Measurements from ENCODE around the gene RNF135. TPM values are rescaled to one million over a fixed set of nuclear protein-coding genes. Genes with fewer than 3 reads are reported as not detected.

RNF135 gene, protein sequence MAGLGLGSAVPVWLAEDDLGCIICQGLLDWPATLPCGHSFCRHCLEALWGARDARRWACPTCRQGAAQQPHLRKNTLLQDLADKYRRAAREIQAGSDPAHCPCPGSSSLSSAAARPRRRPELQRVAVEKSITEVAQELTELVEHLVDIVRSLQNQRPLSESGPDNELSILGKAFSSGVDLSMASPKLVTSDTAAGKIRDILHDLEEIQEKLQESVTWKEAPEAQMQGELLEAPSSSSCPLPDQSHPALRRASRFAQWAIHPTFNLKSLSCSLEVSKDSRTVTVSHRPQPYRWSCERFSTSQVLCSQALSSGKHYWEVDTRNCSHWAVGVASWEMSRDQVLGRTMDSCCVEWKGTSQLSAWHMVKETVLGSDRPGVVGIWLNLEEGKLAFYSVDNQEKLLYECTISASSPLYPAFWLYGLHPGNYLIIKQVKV
- total RNA-seq (10 to 100 TPM; 26.3 to 43.6 (median 40.5) TPM), polyA plus RNA-seq (10 to 100 TPM; 20.1 to 27.4 (median 26.4) TPM)
- long read RNA-seq, donor 1, transcript RNF135-202 (5 exons, 2,892 nt), result major isoform, 5 of 25 reads
- long read RNA-seq, donor 1, partial matches to known transcripts, result 18 of 25 reads
- long read RNA-seq, donor 1, other reads (novel, unspliced or antisense), result 0 of 25 reads
- long read RNA-seq, donor 2, transcript RNF135-202 (5 exons, 2,892 nt), result major isoform, 5 of 6 reads
- long read RNA-seq, donor 2, partial matches to known transcripts, result 0 of 6 reads
- long read RNA-seq, donor 2, other reads (novel, unspliced or antisense), result 0 of 6 reads

DNA sequence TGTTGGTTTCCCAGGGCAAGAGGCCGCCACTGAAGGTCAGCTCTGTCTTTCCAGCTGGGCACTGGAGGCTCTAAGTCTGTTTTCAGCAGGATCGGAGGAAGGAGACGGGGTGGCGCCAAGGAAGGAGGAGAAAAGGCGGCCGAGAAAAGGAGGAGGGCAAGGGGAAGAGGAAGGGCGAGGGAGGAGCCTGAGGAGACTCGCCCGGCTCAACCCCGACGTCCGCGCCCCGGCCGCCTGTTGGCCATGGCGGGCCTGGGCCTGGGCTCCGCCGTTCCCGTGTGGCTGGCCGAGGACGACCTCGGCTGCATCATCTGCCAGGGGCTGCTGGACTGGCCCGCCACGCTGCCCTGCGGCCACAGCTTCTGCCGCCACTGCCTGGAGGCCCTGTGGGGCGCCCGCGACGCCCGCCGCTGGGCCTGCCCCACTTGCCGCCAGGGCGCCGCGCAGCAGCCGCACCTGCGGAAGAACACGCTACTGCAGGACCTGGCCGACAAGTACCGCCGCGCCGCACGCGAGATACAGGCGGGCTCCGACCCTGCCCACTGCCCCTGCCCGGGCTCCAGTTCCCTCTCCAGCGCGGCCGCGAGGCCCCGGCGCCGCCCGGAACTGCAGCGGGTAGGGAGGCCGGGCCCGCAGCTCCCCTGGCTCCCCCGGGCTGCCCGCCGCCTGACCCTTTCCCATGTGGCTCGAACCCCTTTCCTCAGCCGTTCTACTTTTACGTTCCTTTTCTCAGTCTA lies at the start of gene RNF135:
Gene RNF135, plus strand, starts transcription at position 209 of the 737 bp plus-strand sequence. Its CDS starts 35 bp downstream, at position 244.
- H3K36me3 ChIP-seq, result peaks cover 0 to 16% (median 0%) of the 10 kb centered on the region in 6 donors
- TF ChIP-seq, protein P1, sequence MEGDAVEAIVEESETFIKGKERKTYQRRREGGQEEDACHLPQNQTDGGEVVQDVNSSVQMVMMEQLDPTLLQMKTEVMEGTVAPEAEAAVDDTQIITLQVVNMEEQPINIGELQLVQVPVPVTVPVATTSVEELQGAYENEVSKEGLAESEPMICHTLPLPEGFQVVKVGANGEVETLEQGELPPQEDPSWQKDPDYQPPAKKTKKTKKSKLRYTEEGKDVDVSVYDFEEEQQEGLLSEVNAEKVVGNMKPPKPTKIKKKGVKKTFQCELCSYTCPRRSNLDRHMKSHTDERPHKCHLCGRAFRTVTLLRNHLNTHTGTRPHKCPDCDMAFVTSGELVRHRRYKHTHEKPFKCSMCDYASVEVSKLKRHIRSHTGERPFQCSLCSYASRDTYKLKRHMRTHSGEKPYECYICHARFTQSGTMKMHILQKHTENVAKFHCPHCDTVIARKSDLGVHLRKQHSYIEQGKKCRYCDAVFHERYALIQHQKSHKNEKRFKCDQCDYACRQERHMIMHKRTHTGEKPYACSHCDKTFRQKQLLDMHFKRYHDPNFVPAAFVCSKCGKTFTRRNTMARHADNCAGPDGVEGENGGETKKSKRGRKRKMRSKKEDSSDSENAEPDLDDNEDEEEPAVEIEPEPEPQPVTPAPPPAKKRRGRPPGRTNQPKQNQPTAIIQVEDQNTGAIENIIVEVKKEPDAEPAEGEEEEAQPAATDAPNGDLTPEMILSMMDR (IDR thresholded peaks at IDR 0.05 in 8 of 11, conservative IDR thresholded peaks at IDR 0.05 in 3 of 11), result peak in 10 of 11 experiments; percentile 22 to 64 (median 52)
- TF ChIP-seq POLR2AphosphoS5 (IDR thresholded peaks at IDR 0.05), result peak; percentile 82 to 90 (median 90)
- TF ChIP-seq POLR2A (IDR thresholded peaks at IDR 0.05), result peak in 1 of 3 donors; percentile 63
- no peaks in the 10 kb centered on the region for H3K27me3 ChIP-seq (replicated peaks in 1 of 7)
- H3K4me1 ChIP-seq, result peaks cover 14 to 80% (median 61%) of the 10 kb centered on the region in 6 donors
- H3K4me3 ChIP-seq, result peak within 1 kb of the TSS; percentile 53 to 79 (median 66)
- intact Hi-C loops (cut with DNase I; ENCODE audit: low total_unique reads), result no loop called here
- H3K27ac ChIP-seq, result peak within 1 kb of the TSS; percentile 94 to 100 (median 98)
- no peaks in the 10 kb centered on the region for H3K9me3 ChIP-seq
- DNase-seq, result peak; percentile 95
- 0 to 1% (median 0%) methylated on average over 39 to 66 of the region's 66 CpGs for WGBS, 5 donors

DNA sequence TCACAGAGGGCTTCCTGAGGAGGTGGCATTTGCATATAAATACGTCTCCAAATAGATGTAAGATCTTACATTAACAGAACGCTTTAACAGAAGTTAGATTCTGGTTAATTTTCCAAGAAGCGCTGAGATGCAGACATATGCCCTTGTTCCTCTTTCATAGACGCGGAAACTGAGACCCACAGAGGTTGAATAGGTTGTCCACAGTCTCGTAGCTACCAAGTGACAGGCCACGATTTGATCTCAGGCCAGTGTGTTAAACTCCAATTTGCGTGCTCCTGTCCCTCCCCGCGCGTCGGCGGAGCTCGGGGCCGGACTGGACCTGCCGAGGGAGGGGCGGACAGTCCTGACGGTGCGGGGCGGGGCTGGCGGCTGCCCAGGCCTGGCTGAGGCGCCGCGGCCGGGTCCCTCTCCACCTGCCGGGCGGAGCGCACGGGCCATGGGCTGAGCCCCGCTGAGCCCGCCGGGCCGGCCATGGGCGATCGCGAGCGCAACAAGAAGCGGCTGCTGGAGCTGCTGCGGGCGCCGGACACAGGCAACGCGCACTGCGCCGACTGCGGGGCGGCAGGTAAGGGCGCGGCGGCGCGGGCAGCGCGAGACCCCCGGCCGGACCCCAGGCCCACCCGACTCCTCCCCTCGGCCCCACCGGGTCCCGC lies 49.2 kb upstream of the RNF135 start, which contains the start of gene ADAP2:
Gene ADAP2, plus strand, starts transcription at position 402 of the 653 bp plus-strand sequence. Its CDS starts 70 bp downstream, at position 472.
- no peaks in the 10 kb centered on the region for H3K9me3 ChIP-seq
- WGBS, 5 donors, result 2 to 5% (median 3%) methylated on average over 24 to 60 of the region's 60 CpGs
- H3K4me1 ChIP-seq, result peaks cover 0 to 34% (median 23%) of the 10 kb centered on the region in 6 donors
- intact Hi-C loops (cut with DNase I; ENCODE audit: low total_unique reads), result no loop called here
- H3K27me3 ChIP-seq (replicated peaks in 1 of 7), result peaks cover 0 to 45% (median 19%) of the 10 kb centered on the region in 7 donors
- TF ChIP-seq POLR2A (IDR thresholded peaks at IDR 0.05) (no peak), POLR2AphosphoS5 (IDR thresholded peaks at IDR 0.05) (peak; percentile 65 to 76 (median 76))
- peaks cover 0 to 10% (median 0%) of the 10 kb centered on the region in 6 donors for H3K36me3 ChIP-seq
- peak within 1 kb of the TSS in 7 of 8 donors; percentile 14 to 82 (median 73) for H3K27ac ChIP-seq
- peak within 1 kb of the TSS; percentile 47 to 90 (median 62) for H3K4me3 ChIP-seq
- peak; percentile 91 for DNase-seq

DNA sequence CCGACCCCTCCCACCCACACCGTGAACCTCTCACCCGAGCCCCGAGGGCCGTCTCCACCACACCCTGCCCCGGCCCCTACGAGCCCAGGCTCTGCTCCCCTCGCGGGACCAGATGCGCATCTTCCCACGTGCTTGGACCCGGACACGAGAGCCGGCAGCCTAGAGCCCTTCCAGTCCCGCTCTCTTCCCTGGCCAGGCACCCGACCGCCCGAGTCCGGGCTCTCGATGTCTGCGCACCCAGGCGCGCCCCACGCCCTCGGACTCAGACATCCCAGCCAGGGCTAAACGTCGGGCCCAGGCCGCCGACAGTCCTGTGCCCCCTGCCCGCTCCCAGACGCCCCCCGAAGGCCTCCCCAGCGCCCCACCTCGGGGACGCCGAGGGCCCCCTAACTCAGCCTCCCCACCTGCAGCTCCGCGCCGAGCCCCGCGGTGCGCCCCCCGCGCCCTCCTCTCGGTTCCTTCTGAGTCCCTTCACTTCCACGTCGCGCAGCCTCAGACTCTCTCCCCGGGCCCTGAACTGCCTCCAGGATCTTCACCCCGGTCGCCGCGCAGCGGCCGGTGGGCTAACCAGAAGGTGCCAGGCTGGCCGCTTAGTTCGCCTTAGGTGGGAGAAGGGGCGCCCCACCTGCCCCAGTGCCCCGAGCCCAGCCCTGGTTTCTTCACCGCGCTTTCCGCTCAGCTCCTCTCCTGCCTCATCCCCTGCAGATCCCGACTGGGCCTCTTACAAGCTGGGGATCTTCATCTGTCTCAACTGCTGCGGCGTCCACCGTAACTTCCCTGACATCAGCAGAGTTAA lies 48.4 kb upstream of the RNF135 start:
- peak; percentile 79 for DNase-seq
- intact Hi-C loops (cut with DNase I; ENCODE audit: low total_unique reads), result no loop called here
- Histone ChIP-seq H3K27ac (peak overlapping the region in 7 of 8 donors; percentile 14 to 82 (median 73)), H3K27me3 (replicated peaks in 1 of 7) (peaks cover 0 to 45% (median 19%) of the 10 kb centered on the region in 7 donors), H3K4me1 (peaks cover 0 to 35% (median 23%) of the 10 kb centered on the region in 6 donors), H3K4me3 (peak overlapping the region; percentile 47 to 90 (median 62)), H3K36me3 (peaks cover 0 to 17% (median 0%) of the 10 kb centered on the region in 6 donors), H3K9me3 (no peaks in the 10 kb centered on the region)
- peak in 2 of 3 donors; percentile 22 for TF ChIP-seq POLR2AphosphoS5 (IDR thresholded peaks at IDR 0.05)
- TF ChIP-seq, protein P1 (IDR thresholded peaks at IDR 0.05 in 8 of 11, conservative IDR thresholded peaks at IDR 0.05 in 3 of 11), result no peak
- WGBS, 5 donors, result 3 to 7% (median 4%) methylated on average over 33 to 66 of the region's 66 CpGs
